ENCODE results near the gene CASQ1. TPM values are rescaled to one million over a fixed set of nuclear protein-coding genes. Genes with fewer than 3 reads are reported as not detected.

Gene CASQ1
- total and polyA plus RNA-seq, 9 of the 15 experiments (the other 6 are each of a cell fraction or from before 2014, with no cell fraction given): not detected

GRCh38 chr1:160205242-160206035 is 15.1 kb downstream of the CASQ1 start, which contains the start of gene PEA15 (continued):
- peak; percentile 68 for TF ChIP-seq PHF20 (IDR thresholded peaks at IDR 0.05; ENCODE audit: partially characterized antibody)
- TF ChIP-seq PPARD (CRISPR knock-in tag; IDR thresholded peaks at IDR 0.05): no peak
- TF ChIP-seq ZNF717 (CRISPR knock-in tag; IDR thresholded peaks at IDR 0.05): no peak
- TF ChIP-seq CREBBP (IDR thresholded peaks at IDR 0.05; ENCODE audit: low read depth, low read length): no peak
- TF ChIP-seq ETV6 (IDR thresholded peaks at IDR 0.05; ENCODE audit: borderline replicate concordance in 1 of 2, low read depth in 2 of 2, low read length in 1 of 2): no peak
- TF ChIP-seq ETV6 (CRISPR knock-in tag; IDR thresholded peaks at IDR 0.05; ENCODE audit: borderline replicate concordance): no peak
- TF ChIP-seq KAT7 (CRISPR knock-in tag; IDR thresholded peaks at IDR 0.05; ENCODE audit: borderline replicate concordance): peak; percentile 81; the same call in 1 of the 2 replicates
- no peak for TF ChIP-seq STAT6 (CRISPR knock-in tag; IDR thresholded peaks at IDR 0.05)
- no peak for TF ChIP-seq ZNF280B (CRISPR knock-in tag; IDR thresholded peaks at IDR 0.05)
- TF ChIP-seq ZNF57 (CRISPR knock-in tag; IDR thresholded peaks at IDR 0.05): no peak
- no peak for TF ChIP-seq ZZZ3 (IDR thresholded peaks at IDR 0.05)
- no peak for TF ChIP-seq MXI1 (IDR thresholded peaks at IDR 0.05; ENCODE audit: low read depth, low read length)
- peak; percentile 22; the same call in 1 of the 2 replicates for TF ChIP-seq CREB1 (IDR thresholded peaks at IDR 0.05)
- no peak for TF ChIP-seq CREB1 (CRISPR knock-in tag; IDR thresholded peaks at IDR 0.05)
- TF ChIP-seq ILK (tag; IDR thresholded peaks at IDR 0.05; ENCODE audit: borderline replicate concordance, low read depth): no peak
- TF ChIP-seq ETS1 (conservative IDR thresholded peaks at IDR 0.05; ENCODE audit: control insufficient read depth, low read depth, low read length): peak; percentile 24
- TF ChIP-seq ZNF277 (CRISPR knock-in tag; IDR thresholded peaks at IDR 0.05; ENCODE audit: borderline replicate concordance): no peak
- TF ChIP-seq MEIS2 (IDR thresholded peaks at IDR 0.05; ENCODE audit: partially characterized antibody): no peak
- TF ChIP-seq E2F4 (CRISPR knock-in tag; IDR thresholded peaks at IDR 0.05; ENCODE audit: low read depth): no peak
- 0 out of 2 replicates have a peak, but pooled peaks have one; percentile 61 for TF ChIP-seq PRMT5 (CRISPR knock-in tag; IDR thresholded peaks at IDR 0.05)

Measured in K562 (cell line).